K562 (cell line): Measurements from ENCODE around the gene SLC46A3.

Source experiments
- CBX8 ChIP-seq: fragments of 200-600 bp; sonication (generic); IDR thresholded peaks from 2 replicates; pipeline ENCODE4 v1.6.1; 2012; ENCODE audit warnings: borderline replicate concordance, mixed run types, low read depth, mild to moderate bottlenecking, moderate library complexity, mixed read lengths, low read length, control low read depth, inconsistent platforms; ENCODE audit not compliant: poor library complexity, severe bottlenecking; ENCODE audit errors: extremely low read depth
- CHD1 ChIP-seq: fragments of 200-600 bp; sonication (generic); IDR thresholded peaks from one replicate; pipeline ENCODE4 v1.6.1; 2012; ENCODE audit warnings: mild to moderate bottlenecking, moderate library complexity, low read length, inconsistent platforms
- CTCF ChIP-seq, 3 experiments: IDR thresholded peaks in 2 of 3; conservative IDR thresholded peaks in 1 of 3; 2 replicates each; pipeline ENCODE4 v1.5.1; 2011 to 2012; ENCODE audit warnings: low read length in 3 of 3, mild to moderate bottlenecking in 3 of 3, control low read depth in 2 of 3, improper control_type of control experiment in 1 of 3, inconsistent platforms in 1 of 3, low read depth in 1 of 3, mixed read lengths in 1 of 3, moderate library complexity in 1 of 3; ENCODE audit not compliant: insufficient read depth in 2 of 3
- FOSL1 ChIP-seq: fragments of 200-800 bp; sonication (Bioruptor generic); conservative IDR thresholded peaks from 2 replicates; pipeline ENCODE4 v1.6.1; 2016; ENCODE audit warnings: missing genetic modification characterization, missing compliant biosample characterization
- JUN ChIP-seq, 2 experiments: sonication (generic) in 1 of 2; formaldehyde crosslinking in 1 of 2; IDR thresholded peaks; 2 replicates each; pipeline versions ENCODE4 v1.6.1 to v1.8.0; 2012 to 2022; ENCODE audit warnings: borderline replicate concordance in 2 of 2, mild to moderate bottlenecking in 2 of 2, improper control_type of control experiment in 1 of 2, low read depth in 1 of 2, low read length in 1 of 2, missing genetic modification reagents in 1 of 2
- JUND ChIP-seq, 2 experiments: IDR thresholded peaks; 2 replicates in 1 of 2; 3 replicates in 1 of 2; pipeline ENCODE4 v1.6.1; 2011; ENCODE audit warnings: borderline replicate concordance in 2 of 2, low read depth in 2 of 2, low read length in 2 of 2, improper control_type of control experiment in 1 of 2, missing biosample characterization in 1 of 2, missing genetic modification characterization in 1 of 2, missing genetic modification reagents in 1 of 2
- KLF1 ChIP-seq: fragments of 450-650 bp; IDR thresholded peaks from 2 replicates; pipeline ENCODE4 v1.6.1; 2016; ENCODE audit warnings: missing genetic modification characterization, missing compliant biosample characterization
- NFE2L1 ChIP-seq: fragments of 450-650 bp; IDR thresholded peaks from 2 replicates; pipeline ENCODE4 v1.6.1; 2016; ENCODE audit warnings: missing genetic modification characterization, low read depth, mild to moderate bottlenecking, missing compliant biosample characterization, moderate library complexity, borderline replicate concordance
- TAL1 ChIP-seq: fragments of 450-650 bp; IDR thresholded peaks from 2 replicates; pipeline ENCODE4 v1.6.1; 2016; ENCODE audit warnings: mild to moderate bottlenecking
- ZNF589 ChIP-seq: fragments of 200-800 bp; sonication (Bioruptor generic); IDR thresholded peaks from 2 replicates; pipeline ENCODE4 v1.6.1; 2016; ENCODE audit warnings: low read depth, missing genetic modification characterization, missing compliant biosample characterization
- ZNF644 ChIP-seq: fragments of 200-800 bp; sonication (Bioruptor generic); IDR thresholded peaks from 2 replicates; pipeline ENCODE4 v1.6.1; 2016; ENCODE audit warnings: low read depth, missing genetic modification characterization, missing compliant biosample characterization

- TF ChIP-seq JUN (IDR thresholded peaks at IDR 0.05; ENCODE audit: borderline replicate concordance, low read depth, low read length) (no peak), JUN (CRISPR knock-in tag; IDR thresholded peaks at IDR 0.05; ENCODE audit: borderline replicate concordance) (no peak), CTCF (IDR thresholded peaks at IDR 0.05 in 2 of 3, conservative IDR thresholded peaks at IDR 0.05 in 1 of 3; ENCODE audit: insufficient read depth in 2 of 3, low read depth in 1 of 3, low read length in 3 of 3) (peak in 1 of 3 experiments; percentile 19; a peak in 1 of 6 replicates), ZNF589 (no peak), NFE2L1 (tag) (no peak), JUND (IDR thresholded peaks at IDR 0.05; ENCODE audit: borderline replicate concordance, low read depth, low read length) (no peak), JUND (tag; IDR thresholded peaks at IDR 0.05; ENCODE audit: borderline replicate concordance, low read depth, low read length) (no peak), KLF1 (tag) (no peak), CHD1 (no peak), CBX8 (no peak), ZNF644 (tag) (no peak), TAL1 (no peak), FOSL1 (no peak)
These were observed 60.8 kb downstream of the SLC46A3 start for GRCh38 chr13:28657784-28658538.
